CD4-positive, CD25-positive, alpha-beta regulatory T cell (primary cell): ENCODE results near the gene TRPC4. TPM values are rescaled to one million over a fixed set of nuclear protein-coding genes. Genes with fewer than 3 reads are reported as not detected.

ENCODE experiments used
- ATAC-seq, 2 donors: fragments of 150-1000 bp; cut with Tn5 transposase; one replicate each; pipeline ENCODE4 v1.10.0; 2021; ENCODE audit warnings: low read depth in 2 of 2, moderate number of reproducible peaks in 2 of 2, moderate library complexity in 1 of 2
- DNase-seq, 3 donors: peaks; one replicate each; pipeline versions ENCODE4 v3.0.0 to v3.0.0-alpha.2; 2012 to 2022; ENCODE audit warnings: mixed read lengths in 1 of 3
- H3K27ac ChIP-seq: one replicate; pipeline ENCODE4 v1.7.0; 2013; ENCODE audit warnings: mild to moderate bottlenecking, low read length; ENCODE audit not compliant: insufficient read depth, poor library complexity, severe bottlenecking
- H3K27me3 ChIP-seq: one replicate; pipeline ENCODE4 v1.7.0; 2013; ENCODE audit warnings: low read length; ENCODE audit not compliant: control insufficient read depth, insufficient read depth
- H3K36me3 ChIP-seq: one replicate; pipeline ENCODE4 v1.7.0; 2013; ENCODE audit warnings: mild to moderate bottlenecking, low read length, moderate library complexity; ENCODE audit not compliant: control insufficient read depth, insufficient read depth
- H3K4me1 ChIP-seq: 2 replicates; pipeline ENCODE4 v1.7.0; 2013; ENCODE audit warnings: mild to moderate bottlenecking, low read length; ENCODE audit not compliant: insufficient read depth, control insufficient read depth, poor library complexity, severe bottlenecking
- H3K4me3 ChIP-seq: one replicate; pipeline ENCODE4 v1.7.0; 2013; ENCODE audit warnings: low read depth, mild to moderate bottlenecking, low read length, moderate library complexity
- H3K9me3 ChIP-seq, 2 experiments: 1 replicate in 1 of 2; 2 replicates in 1 of 2; pipeline ENCODE4 v1.7.0; 2013; ENCODE audit warnings: low read length in 2 of 2, mild to moderate bottlenecking in 1 of 2, moderate library complexity in 1 of 2; ENCODE audit not compliant: control insufficient read depth in 2 of 2
- H3K27ac Mint-ChIP-seq, 3 donors: one replicate each; pipeline ENCODE4 v1.8.0; 2020 to 2022; ENCODE audit warnings: mild to moderate bottlenecking in 3 of 3, mixed read lengths in 3 of 3, moderate library complexity in 2 of 3
- H3K27me3 Mint-ChIP-seq: one replicate; pipeline ENCODE4 v1.8.0; 2022; ENCODE audit warnings: mild to moderate bottlenecking, mixed read lengths
- H3K36me3 Mint-ChIP-seq: one replicate; pipeline ENCODE4 v1.8.0; 2020; ENCODE audit warnings: mixed read lengths
- H3K4me1 Mint-ChIP-seq, 4 donors: one replicate each; pipeline ENCODE4 v1.8.0; 2020 to 2022; ENCODE audit warnings: mixed read lengths in 4 of 4, mild to moderate bottlenecking in 1 of 4
- H3K4me3 Mint-ChIP-seq, 4 donors: one replicate each; pipeline ENCODE4 v1.8.0; 2020 to 2022; ENCODE audit warnings: mild to moderate bottlenecking in 4 of 4, mixed read lengths in 4 of 4, moderate library complexity in 3 of 4
- H3K9me3 Mint-ChIP-seq, 7 donors: one replicate each; pipeline ENCODE4 v1.8.0; 2020 to 2022; ENCODE audit warnings: mixed read lengths in 7 of 7, mild to moderate bottlenecking in 3 of 7, moderate library complexity in 2 of 7
- polyA plus RNA-seq, 4 donors: library from polyadenylated mRNA; unstranded; fragments of 300-500 nt; fragmentation: Illumina TruSeq; gene quantifications; one replicate each; pipeline ENCODE4 v1.2.3, GENCODE V29; 2021
- total RNA-seq: library from RNA; stranded (reverse); gene quantifications from one replicate; pipeline ENCODE4 v1.2.3, GENCODE V29; 2022

Gene TRPC4
- total and polyA plus RNA-seq, 5 donors from 2014 or later: not detected

DNA sequence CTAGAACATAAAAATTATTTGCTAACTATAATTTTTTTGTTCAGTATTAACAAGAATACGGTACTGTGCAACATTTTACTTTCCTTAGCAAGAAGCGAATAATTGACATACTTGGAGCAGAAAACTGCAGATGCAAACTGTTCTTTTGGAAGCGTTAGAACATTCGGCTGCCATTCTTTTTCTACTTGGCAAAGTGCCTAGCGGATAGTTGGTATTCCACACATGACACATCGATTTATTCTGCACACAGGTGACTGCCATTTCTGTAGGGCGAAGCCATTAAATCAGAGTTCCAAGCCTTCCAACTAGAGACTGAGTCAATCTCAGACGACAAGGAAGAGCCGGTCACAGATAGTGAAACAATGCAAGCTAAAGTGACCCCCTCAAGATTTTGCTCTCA lies 117.4 kb downstream of the TRPC4 start:
- H3K4me1 ChIP-seq: no peaks in the 10 kb centered on the region
- no peak overlapping the region for H3K27ac ChIP-seq
- H3K36me3 Mint-ChIP-seq: no peaks in the 10 kb centered on the region
- no peaks in the 10 kb centered on the region for H3K9me3 ChIP-seq
- H3K9me3 Mint-ChIP-seq: peaks cover 0 to 1% (median 0%) of the 10 kb centered on the region in 7 donors
- no peak overlapping the region for H3K4me3 ChIP-seq
- no peak for ATAC-seq
- H3K4me3 Mint-ChIP-seq: no peak overlapping the region
- no peaks in the 10 kb centered on the region for H3K27me3 ChIP-seq
- H3K27ac Mint-ChIP-seq: no peak overlapping the region
- H3K36me3 ChIP-seq: no peaks in the 10 kb centered on the region
- no peaks in the 10 kb centered on the region for H3K4me1 Mint-ChIP-seq
- no peaks in the 10 kb centered on the region for H3K27me3 Mint-ChIP-seq
- DNase-seq: no peak

DNA sequence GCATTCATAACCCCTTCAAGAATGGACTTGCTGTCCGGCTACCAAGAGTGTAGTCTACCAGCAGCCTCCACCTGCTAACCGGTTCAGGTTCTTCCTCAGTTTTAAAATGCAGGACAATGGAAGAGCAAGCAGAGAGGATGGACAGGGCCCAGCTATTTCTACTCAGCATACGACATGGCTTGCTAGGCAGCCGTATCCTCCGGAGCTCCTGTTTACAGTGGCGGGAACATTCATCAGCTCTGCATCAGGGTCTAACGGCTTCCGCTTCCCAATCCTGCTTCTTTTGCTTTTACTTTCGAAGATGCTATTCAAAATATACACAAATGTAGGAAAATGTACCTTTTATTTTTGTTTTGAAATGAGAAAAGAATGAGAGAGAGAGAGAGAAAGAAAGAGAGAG lies 118.5 kb downstream of the TRPC4 start:
- Mint-ChIP-seq H3K4me3 (no peak overlapping the region), H3K9me3 (peaks cover 0 to 1% (median 0%) of the 10 kb centered on the region in 7 donors), H3K4me1 (no peaks in the 10 kb centered on the region), H3K27me3 (no peaks in the 10 kb centered on the region), H3K36me3 (no peaks in the 10 kb centered on the region), H3K27ac (no peak overlapping the region)
- Histone ChIP-seq H3K9me3 (no peaks in the 10 kb centered on the region), H3K4me3 (no peak overlapping the region), H3K36me3 (no peaks in the 10 kb centered on the region), H3K27ac (no peak overlapping the region), H3K27me3 (no peaks in the 10 kb centered on the region), H3K4me1 (no peaks in the 10 kb centered on the region)
- ATAC-seq: no peak
- no peak for DNase-seq

DNA sequence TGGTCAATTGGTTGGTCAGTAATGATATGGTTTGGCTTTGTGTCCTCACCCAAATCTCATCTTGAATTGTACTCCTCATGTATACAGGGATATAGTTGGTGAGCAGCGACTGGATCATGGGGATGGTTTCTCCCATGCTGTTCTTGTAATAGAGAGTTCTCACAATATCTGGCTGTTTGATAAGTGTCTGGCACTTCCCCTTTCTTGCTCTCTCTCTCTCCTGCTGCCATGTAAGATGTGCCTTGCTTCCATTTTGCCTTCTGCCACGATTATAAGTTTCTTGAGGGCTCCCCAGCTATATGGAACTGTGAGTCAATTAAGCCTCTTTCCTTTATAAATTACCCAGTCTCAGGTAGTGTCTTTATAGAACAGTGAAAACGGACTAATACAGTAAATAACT lies 120.7 kb downstream of the TRPC4 start:
- no peaks in the 10 kb centered on the region for H3K27me3 Mint-ChIP-seq
- H3K9me3 Mint-ChIP-seq: peaks cover 0 to 5% (median 0%) of the 10 kb centered on the region in 7 donors
- Histone ChIP-seq H3K4me3 (no peak overlapping the region), H3K9me3 (no peaks in the 10 kb centered on the region), H3K27me3 (no peaks in the 10 kb centered on the region), H3K27ac (no peak overlapping the region), H3K36me3 (no peaks in the 10 kb centered on the region), H3K4me1 (no peaks in the 10 kb centered on the region)
- H3K4me3 Mint-ChIP-seq: no peak overlapping the region
- H3K4me1 Mint-ChIP-seq: no peaks in the 10 kb centered on the region
- DNase-seq (no peak), ATAC-seq (no peak)
- H3K36me3 Mint-ChIP-seq: no peaks in the 10 kb centered on the region
- H3K27ac Mint-ChIP-seq: no peak overlapping the region

DNA sequence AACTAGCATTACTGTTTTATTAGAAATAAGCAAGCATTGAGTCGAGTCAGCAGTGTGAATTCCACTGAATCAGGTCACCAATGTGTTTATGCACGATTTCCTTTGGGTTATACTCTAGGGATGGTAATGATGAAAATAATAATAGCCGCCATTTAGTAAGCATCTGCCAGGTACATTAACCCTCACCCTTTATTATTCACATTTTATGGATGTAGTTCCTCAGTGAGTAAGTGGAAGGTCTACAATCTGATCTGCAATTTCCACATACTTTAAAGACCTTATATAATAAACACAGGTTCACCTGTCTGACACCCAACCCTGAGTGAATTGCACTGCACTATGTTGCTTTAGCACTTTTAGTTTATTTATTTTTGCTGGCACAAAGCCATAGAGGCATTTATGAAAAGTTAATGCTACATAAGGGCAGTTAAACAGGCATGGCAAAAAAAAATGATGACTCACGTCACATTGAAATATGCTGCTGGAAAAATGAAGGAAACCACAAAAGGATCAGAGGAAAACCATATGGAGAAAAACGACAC lies 122.4 kb downstream of the TRPC4 start:
- Mint-ChIP-seq H3K36me3 (no peaks in the 10 kb centered on the region), H3K9me3 (peaks cover 0 to 5% (median 1%) of the 10 kb centered on the region in 7 donors), H3K4me3 (no peak overlapping the region), H3K4me1 (no peaks in the 10 kb centered on the region), H3K27ac (no peak overlapping the region), H3K27me3 (no peaks in the 10 kb centered on the region)
- H3K27ac ChIP-seq: no peak overlapping the region
- no peaks in the 10 kb centered on the region for H3K9me3 ChIP-seq
- DNase-seq (no peak), ATAC-seq (no peak)
- no peaks in the 10 kb centered on the region for H3K36me3 ChIP-seq
- no peaks in the 10 kb centered on the region for H3K4me1 ChIP-seq
- no peak overlapping the region for H3K4me3 ChIP-seq
- no peaks in the 10 kb centered on the region for H3K27me3 ChIP-seq

DNA sequence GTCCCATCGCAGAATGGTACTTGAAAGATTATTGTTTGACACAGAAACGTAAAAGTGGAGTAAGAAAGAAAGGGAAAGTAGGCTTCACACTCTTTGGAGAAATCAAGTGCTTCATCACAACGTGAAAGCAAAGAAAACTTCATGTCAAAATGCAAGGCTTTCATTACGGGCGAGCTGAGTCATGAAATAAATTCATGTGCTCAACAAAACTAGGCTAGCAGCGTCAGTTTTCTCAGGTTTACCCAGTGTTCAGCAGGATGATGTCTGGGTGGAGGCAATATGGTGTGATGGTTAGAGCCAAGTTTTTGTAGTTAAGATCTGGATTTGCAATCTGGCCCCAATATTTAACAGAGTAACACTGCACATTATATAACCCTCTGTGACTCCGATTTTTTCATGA lies 128.0 kb downstream of the TRPC4 start:
- DNase-seq (no peak), ATAC-seq (no peak)
- Histone ChIP-seq H3K27ac (no peak overlapping the region), H3K4me1 (no peaks in the 10 kb centered on the region), H3K4me3 (no peak overlapping the region), H3K36me3 (no peaks in the 10 kb centered on the region), H3K27me3 (no peaks in the 10 kb centered on the region), H3K9me3 (no peaks in the 10 kb centered on the region)
- no peaks in the 10 kb centered on the region for H3K36me3 Mint-ChIP-seq
- H3K4me3 Mint-ChIP-seq: no peak overlapping the region
- H3K27ac Mint-ChIP-seq: no peak overlapping the region
- H3K9me3 Mint-ChIP-seq: peaks cover 0 to 8% (median 0%) of the 10 kb centered on the region in 7 donors
- H3K4me1 Mint-ChIP-seq: no peaks in the 10 kb centered on the region
- H3K27me3 Mint-ChIP-seq: no peaks in the 10 kb centered on the region

DNA sequence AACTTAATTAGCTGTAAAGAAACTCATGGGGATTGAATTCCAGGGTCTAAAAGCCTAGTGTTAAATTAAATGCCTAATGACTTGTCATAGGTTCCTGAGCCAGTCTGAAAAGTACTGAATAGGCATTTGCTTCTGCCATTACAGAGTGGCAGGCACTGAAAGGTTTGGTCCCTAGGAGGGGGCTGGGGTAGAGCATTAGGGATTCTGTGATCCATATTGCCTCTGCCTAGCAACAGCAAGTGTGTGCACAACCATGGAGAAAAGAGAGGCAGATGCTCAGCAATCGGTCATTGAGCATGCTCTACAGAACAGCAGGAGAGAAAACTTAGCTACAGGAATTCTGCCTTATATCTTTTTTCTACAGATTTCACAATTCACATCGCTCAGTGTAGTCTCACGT lies 133.5 kb downstream of the TRPC4 start:
- Mint-ChIP-seq H3K27ac (no peak overlapping the region), H3K36me3 (no peaks in the 10 kb centered on the region), H3K9me3 (peaks cover 0 to 9% (median 3%) of the 10 kb centered on the region in 7 donors), H3K4me3 (no peak overlapping the region), H3K4me1 (no peaks in the 10 kb centered on the region), H3K27me3 (no peaks in the 10 kb centered on the region)
- Histone ChIP-seq H3K27me3 (no peaks in the 10 kb centered on the region), H3K36me3 (no peaks in the 10 kb centered on the region), H3K4me1 (no peaks in the 10 kb centered on the region), H3K9me3 (no peaks in the 10 kb centered on the region), H3K27ac (no peak overlapping the region), H3K4me3 (no peak overlapping the region)
- ATAC-seq (no peak), DNase-seq (no peak)

DNA sequence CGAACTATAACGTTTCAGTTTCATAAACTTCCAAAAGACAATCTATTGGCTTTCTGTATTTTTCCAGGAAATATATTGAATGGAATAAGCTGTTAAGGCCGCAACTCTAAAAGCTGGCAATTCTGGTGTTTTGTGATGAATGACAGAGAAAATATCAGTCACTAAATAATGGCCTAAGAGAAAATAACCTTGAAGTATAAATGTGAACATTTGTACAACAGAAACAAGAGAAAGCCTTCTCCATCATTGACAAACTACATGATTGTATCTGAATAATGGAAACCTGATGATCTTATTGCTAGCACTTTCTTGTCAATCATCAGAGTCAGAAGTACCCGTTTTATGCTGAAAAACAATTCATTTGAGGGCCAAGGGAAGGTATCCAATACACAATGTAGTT lies 134.3 kb downstream of the TRPC4 start:
- Histone ChIP-seq H3K27me3 (no peaks in the 10 kb centered on the region), H3K4me1 (no peaks in the 10 kb centered on the region), H3K36me3 (no peaks in the 10 kb centered on the region), H3K4me3 (no peak overlapping the region), H3K9me3 (no peaks in the 10 kb centered on the region), H3K27ac (no peak overlapping the region)
- Mint-ChIP-seq H3K4me1 (no peaks in the 10 kb centered on the region), H3K4me3 (no peak overlapping the region), H3K27me3 (no peaks in the 10 kb centered on the region), H3K9me3 (peaks cover 0 to 9% (median 3%) of the 10 kb centered on the region in 7 donors), H3K27ac (no peak overlapping the region), H3K36me3 (no peaks in the 10 kb centered on the region)
- no peak for ATAC-seq
- DNase-seq: no peak

DNA sequence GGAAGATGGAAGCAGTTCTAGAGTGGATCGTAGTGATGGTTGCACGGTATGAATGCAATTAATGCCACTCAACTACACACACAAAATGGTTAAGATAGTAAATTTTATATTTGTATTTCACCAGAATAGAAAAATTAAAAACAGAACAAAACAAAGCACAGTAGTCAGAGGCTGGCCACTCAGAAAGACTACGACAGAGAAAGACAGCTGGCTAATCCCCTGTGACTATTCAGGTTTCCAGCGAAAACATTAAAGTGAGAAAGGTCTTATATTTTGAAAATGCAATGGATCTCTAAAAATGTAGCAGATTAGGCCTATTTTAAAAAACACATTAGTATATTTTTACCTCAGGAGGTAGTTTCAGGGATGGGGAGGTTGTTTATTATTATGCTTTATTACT lies 139.7 kb downstream of the TRPC4 start:
- no peak for DNase-seq
- H3K36me3 ChIP-seq: no peaks in the 10 kb centered on the region
- Mint-ChIP-seq H3K4me1 (no peaks in the 10 kb centered on the region), H3K36me3 (no peaks in the 10 kb centered on the region), H3K27ac (no peak overlapping the region), H3K27me3 (no peaks in the 10 kb centered on the region), H3K4me3 (no peak overlapping the region), H3K9me3 (peaks cover 0 to 11% (median 4%) of the 10 kb centered on the region in 7 donors)
- H3K27me3 ChIP-seq: no peaks in the 10 kb centered on the region
- H3K27ac ChIP-seq: no peak overlapping the region
- no peak overlapping the region for H3K4me3 ChIP-seq
- ATAC-seq: no peak
- no peaks in the 10 kb centered on the region for H3K9me3 ChIP-seq
- H3K4me1 ChIP-seq: no peaks in the 10 kb centered on the region
